GM19239 (cell line): ENCODE data around the gene THAP4.
"Not testable (repeated sequence)": the region's sequence is repeated elsewhere in the genome, so short reads cannot be mapped to it uniquely, and the experiment has no call there.

ENCODE experiments used
- DNase-seq: peaks from one replicate; pipeline ENCODE4 v3.0.0; 2011; ENCODE audit warnings: low spot score; ENCODE audit not compliant: insufficient read length
- FAIRE-seq: peaks from 2 replicates; lab custom pipeline; 2011; peaks lifted over from hg19 to GRCh38; lab: Jason Lieb, UNC

THAP4 gene

GRCh38 chr2:241569831-241570281 is 67.1 kb downstream of the THAP4 start:
- no peak for DNase-seq

GRCh38 chr2:241568726-241569125 is 68.2 kb downstream of the THAP4 start:
- FAIRE-seq (no peak), DNase-seq (no peak)

More at GRCh38 chr2:241569831-241570281, 67.1 kb downstream of the THAP4 start:
- no peak for FAIRE-seq

GRCh38 chr2:241567776-241568175 is 69.2 kb downstream of the THAP4 start:
- FAIRE-seq: no peak
- no peak for DNase-seq

GRCh38 chr2:241567266-241567665 is 69.7 kb downstream of the THAP4 start:
- not testable (repeated sequence) for FAIRE-seq, DNase-seq

- DNase-seq (no peak), FAIRE-seq (no peak)
These were observed 70.5 kb downstream of the THAP4 start for GRCh38 chr2:241566468-241566867.

- not testable (repeated sequence) for FAIRE-seq, DNase-seq
These were observed 70.9 kb downstream of the THAP4 start for GRCh38 chr2:241566021-241566420.

- DNase-seq: no peak
- FAIRE-seq: no peak
These were observed 71.5 kb downstream of the THAP4 start for GRCh38 chr2:241565411-241565810.

- DNase-seq: no peak
- no peak for FAIRE-seq
These were observed 72.2 kb downstream of the THAP4 start for GRCh38 chr2:241564596-241565410.

- no peak for DNase-seq
These were observed 72.9 kb downstream of the THAP4 start for GRCh38 chr2:241563981-241564595.

GRCh38 chr2:241563571-241563980 is 73.4 kb downstream of the THAP4 start:
- DNase-seq (no peak), FAIRE-seq (no peak)

More at GRCh38 chr2:241563981-241564595, 72.9 kb downstream of the THAP4 start:
- FAIRE-seq: no peak

GRCh38 chr2:241563031-241563507 is 73.9 kb downstream of the THAP4 start:
- no peak for FAIRE-seq
- no peak for DNase-seq

- FAIRE-seq: no peak
- DNase-seq: no peak
These were observed 74.6 kb downstream of the THAP4 start for GRCh38 chr2:241562269-241562891.

GRCh38 chr2:241561832-241562231 is 75.1 kb downstream of the THAP4 start:
- FAIRE-seq (no peak), DNase-seq (no peak)

- DNase-seq (no peak), FAIRE-seq (no peak)
These were observed 76.0 kb downstream of the THAP4 start for GRCh38 chr2:241560883-241561474.

- FAIRE-seq: no peak
These were observed 76.6 kb downstream of the THAP4 start for GRCh38 chr2:241560162-241560882.

GRCh38 chr2:241559323-241560161 is 77.4 kb downstream of the THAP4 start:
- DNase-seq (no peak), FAIRE-seq (no peak)

More at GRCh38 chr2:241560162-241560882, 76.6 kb downstream of the THAP4 start:
- no peak for DNase-seq

GRCh38 chr2:241558532-241559322 is 78.2 kb downstream of the THAP4 start, which contains the start of gene BOK:
TSS of gene BOK (plus strand) at chr2:241558745. CDS start at chr2:241559484, 739 bp downstream.
- DNase-seq (no peak), FAIRE-seq (no peak)

- no peak for FAIRE-seq
These were observed 80.2 kb downstream of the THAP4 start for GRCh38 chr2:241556746-241557145.

More at GRCh38 chr2:241556746-241557145, 80.2 kb downstream of the THAP4 start:
- no peak for DNase-seq
